GM12891 (cell line): ENCODE measurements around the gene MPP3.

Source experiments
- PAX5 ChIP-seq: IDR thresholded peaks from 2 replicates; pipeline ENCODE4 v1.6.1; 2011; ENCODE audit warnings: low read length, moderate library complexity, mild to moderate bottlenecking; ENCODE audit not compliant: insufficient read depth, severe bottlenecking
- POLR2A ChIP-seq: IDR thresholded peaks from 2 replicates; pipeline ENCODE4 v1.6.1; 2011; ENCODE audit warnings: low read depth, low read length, control low read depth
- POLR2AphosphoS5 ChIP-seq: IDR thresholded peaks from 2 replicates; pipeline ENCODE4 v1.6.1; 2011; ENCODE audit warnings: low read depth, low read length, control low read depth
- POU2F2 ChIP-seq: IDR thresholded peaks from 2 replicates; pipeline ENCODE4 v1.6.1; 2011; ENCODE audit warnings: low read depth, mild to moderate bottlenecking, control low read depth, low read length, moderate library complexity
- SPI1 ChIP-seq: IDR thresholded peaks from 2 replicates; pipeline ENCODE4 v1.6.1; 2011; ENCODE audit warnings: low read depth, low read length, control low read depth
- TAF1 ChIP-seq: IDR thresholded peaks from 2 replicates; pipeline ENCODE4 v1.6.1; 2011; ENCODE audit warnings: low read depth, low read length, control low read depth

- no peak for TF ChIP-seq POLR2A
- TF ChIP-seq POLR2AphosphoS5, result no peak
- no peak for TF ChIP-seq SPI1
- TF ChIP-seq PAX5, result no peak
- no peak for TF ChIP-seq TAF1
- no peak for TF ChIP-seq POU2F2
These were observed 24.9 kb downstream of the MPP3 start for GRCh38 chr17:43808076-43808475.
